WTC11 (cell line): Measurements from ENCODE around the gene NSMF. TPM values are rescaled to one million over a fixed set of nuclear protein-coding genes. Genes with fewer than 3 reads are reported as not detected.

Experiments
- ATAC-seq: fragments of 200-7000 bp; cut with Tn5 transposase; 2 replicates; pipeline ENCODE4 v1.10.0; 2021; ENCODE audit warnings: mild to moderate bottlenecking, moderate library complexity
- CTCF ChIA-PET: fragments of 300-600 bp; sonication (Branson Sonifier 250); formaldehyde crosslinking; loops from one replicate; lab custom pipeline; 2021; ENCODE audit warnings: antibody characterized with exemption; lab: Charles Lee
- POLR2A ChIA-PET: fragments of 350-600 bp; sonication (Branson Sonifier 250); formaldehyde crosslinking; loops from one replicate; lab custom pipeline; 2021; ENCODE audit warnings: antibody characterized with exemption; lab: Charles Lee
- DNase-seq: peaks from one replicate; pipeline ENCODE4 v3.0.0; 2021; ENCODE audit warnings: low spot score
- H3K27ac Mint-ChIP-seq: 2 replicates; pipeline ENCODE4 v1.8.0; 2021; ENCODE audit warnings: mixed read lengths
- H3K27me3 Mint-ChIP-seq: 2 replicates; pipeline ENCODE4 v1.8.0; 2021; ENCODE audit warnings: low read depth, mild to moderate bottlenecking, moderate library complexity, mixed read lengths
- H3K36me3 Mint-ChIP-seq: 2 replicates; pipeline ENCODE4 v1.8.0; 2021; ENCODE audit warnings: mixed read lengths
- H3K4me1 Mint-ChIP-seq: 2 replicates; pipeline ENCODE4 v1.8.0; 2022; ENCODE audit warnings: mixed read lengths
- H3K4me3 Mint-ChIP-seq: 2 replicates; pipeline ENCODE4 v1.8.0; 2021; ENCODE audit warnings: mild to moderate bottlenecking, moderate library complexity, mixed read lengths
- H3K9me3 Mint-ChIP-seq: 2 replicates; pipeline ENCODE4 v1.8.0; 2021; ENCODE audit warnings: mixed read lengths
- AR ChIP-seq: fragments of 250-450 bp; sonication (Bioruptor Pico); IDR thresholded peaks from 2 replicates; pipeline ENCODE4 v1.9.0; 2021; ENCODE audit warnings: mild to moderate bottlenecking
- ARID4B ChIP-seq: sonication (generic); formaldehyde crosslinking; IDR thresholded peaks from 2 replicates; pipeline ENCODE4 v1.8.0; 2023; ENCODE audit warnings: missing genetic modification reagents, mild to moderate bottlenecking, borderline replicate concordance
- CTCF ChIP-seq: fragments of 200-600 bp; IDR thresholded peaks from 2 replicates; pipeline ENCODE4 v1.8.0; 2022; ENCODE audit warnings: antibody characterized with exemption
- E2F5 ChIP-seq: sonication (generic); formaldehyde crosslinking; IDR thresholded peaks from 2 replicates; pipeline ENCODE4 v1.8.1; 2022; ENCODE audit warnings: mild to moderate bottlenecking, moderate library complexity, missing genetic modification reagents
- ELF4 ChIP-seq: sonication (generic); formaldehyde crosslinking; IDR thresholded peaks from 2 replicates; pipeline ENCODE4 v1.8.1; 2022; ENCODE audit warnings: low read depth, mild to moderate bottlenecking, moderate library complexity, missing genetic modification reagents
- ERG ChIP-seq: fragments of 250-450 bp; sonication (Bioruptor Pico); IDR thresholded peaks from 2 replicates; pipeline ENCODE4 v1.8.0; 2021; ENCODE audit warnings: mild to moderate bottlenecking
- FOXP4 ChIP-seq: sonication (generic); formaldehyde crosslinking; IDR thresholded peaks from 2 replicates; pipeline ENCODE4 v1.8.0; 2022; ENCODE audit warnings: mild to moderate bottlenecking, missing genetic modification reagents
- JUN ChIP-seq: sonication (generic); formaldehyde crosslinking; IDR thresholded peaks from 2 replicates; pipeline ENCODE4 v1.8.0; 2023; ENCODE audit warnings: mild to moderate bottlenecking, missing genetic modification reagents
- NFATC4 ChIP-seq: fragments of 250-450 bp; sonication (Bioruptor Pico); IDR thresholded peaks from 2 replicates; pipeline ENCODE4 v1.9.0; 2021; ENCODE audit warnings: mild to moderate bottlenecking
- NR3C1 ChIP-seq: sonication (generic); formaldehyde crosslinking; conservative IDR thresholded peaks from 2 replicates; pipeline ENCODE4 v1.8.1; 2023; ENCODE audit warnings: low read depth, mild to moderate bottlenecking, missing genetic modification reagents
- SMAD3 ChIP-seq: sonication (generic); formaldehyde crosslinking; IDR thresholded peaks from 2 replicates; pipeline ENCODE4 v1.8.0; 2022; ENCODE audit warnings: missing genetic modification reagents, mild to moderate bottlenecking, borderline replicate concordance
- SMAD4 ChIP-seq: sonication (generic); formaldehyde crosslinking; IDR thresholded peaks from 2 replicates; pipeline ENCODE4 v1.8.0; 2022; ENCODE audit warnings: mild to moderate bottlenecking, missing genetic modification reagents
- SOX15 ChIP-seq: fragments of 250-450 bp; sonication (Bioruptor Pico); IDR thresholded peaks from 2 replicates; pipeline ENCODE4 v1.9.0; 2021; ENCODE audit warnings: mild to moderate bottlenecking
- ZNF219 ChIP-seq: sonication (generic); formaldehyde crosslinking; IDR thresholded peaks from 2 replicates; pipeline ENCODE4 v1.8.0; 2023; ENCODE audit warnings: missing genetic modification reagents, mild to moderate bottlenecking, borderline replicate concordance
- ZNF232 ChIP-seq: sonication (generic); formaldehyde crosslinking; IDR thresholded peaks from 2 replicates; pipeline ENCODE4 v1.8.0; 2022; ENCODE audit warnings: mild to moderate bottlenecking, missing genetic modification reagents
- ZNF396 ChIP-seq: fragments of 250-450 bp; sonication (Bioruptor Pico); IDR thresholded peaks from 2 replicates; pipeline ENCODE4 v1.8.0; 2021; ENCODE audit warnings: mild to moderate bottlenecking, moderate library complexity, borderline replicate concordance
- ZNF416 ChIP-seq: fragments of 250-450 bp; sonication (Bioruptor Pico); IDR thresholded peaks from 2 replicates; pipeline ENCODE4 v1.9.0; 2021; ENCODE audit warnings: mild to moderate bottlenecking, inconsistent platforms
- total RNA-seq: library from RNA; stranded (reverse); gene quantifications from 3 replicates; pipeline ENCODE4 v1.2.3, GENCODE V29; 2021

NSMF gene
- total RNA-seq, 1 experiment from 2014 or later, result 61.9 TPM

- TF ChIP-seq CTCF, result no peak
- TF ChIP-seq FOXP4, result no peak
- TF ChIP-seq ZNF232, result no peak
- no peak for TF ChIP-seq SMAD4 (CRISPR knock-in tag)
- no peak for TF ChIP-seq SMAD3 (CRISPR knock-in tag)
Observed at GRCh38 chr9:137429974-137430722, 29.0 kb downstream of the NSMF start (continued).

- CTCF ChIA-PET, result interaction anchor here (0.5 to 1.0 kb wide), 2 partner anchors 143 to 144 kb away, joined by 3 to 4 read pairs; no protein-coding TSS in a partner anchor
- Mint-ChIP-seq H3K4me3 (no peak overlapping the region), H3K9me3 (no peaks in the 10 kb centered on the region), H3K36me3 (no peaks in the 10 kb centered on the region), H3K27ac (no peak overlapping the region), H3K4me1 (no peaks in the 10 kb centered on the region), H3K27me3 (no peaks in the 10 kb centered on the region; the same call in 1 of the 2 replicates)
- TF ChIP-seq AR (CRISPR knock-in tag) (no peak), ZNF396 (CRISPR knock-in tag) (no peak), NFATC4 (CRISPR knock-in tag) (no peak), ZNF416 (CRISPR knock-in tag) (no peak), NR3C1 (no peak)
- no peak for ATAC-seq
- POLR2A ChIA-PET, result interaction anchor here (0.6 kb wide), 1 partner anchor 32 kb away, joined by 5 read pairs; no protein-coding TSS in a partner anchor
- DNase-seq, result no peak
Observed at GRCh38 chr9:137429546-137429890, 29.6 kb downstream of the NSMF start.

GRCh38 chr9:137428841-137429545, 30.1 kb downstream of the NSMF start:
- Mint-ChIP-seq H3K4me1 (no peaks in the 10 kb centered on the region), H3K27me3 (no peaks in the 10 kb centered on the region; the same call in 1 of the 2 replicates), H3K9me3 (no peaks in the 10 kb centered on the region), H3K27ac (no peak overlapping the region), H3K4me3 (no peak overlapping the region), H3K36me3 (no peaks in the 10 kb centered on the region)
- CTCF ChIA-PET, result interaction anchor here (0.5 to 1.5 kb wide), 3 partner anchors 15 to 143 kb away, joined by 3 to 4 read pairs (median 3); no protein-coding TSS in a partner anchor
- DNase-seq, result no peak
- ATAC-seq, result no peak
- POLR2A ChIA-PET, result no interaction called here
- TF ChIP-seq ELF4 (CRISPR knock-in tag) (no peak), ARID4B (no peak), SOX15 (CRISPR knock-in tag) (no peak), ZNF232 (no peak), JUN (CRISPR knock-in tag) (no peak), ERG (CRISPR knock-in tag) (no peak), ZNF219 (CRISPR knock-in tag) (no peak), E2F5 (CRISPR knock-in tag) (no peak)
